GM13976 (cell line): ENCODE data around the gene CLCF1.

Source experiments
- DNase-seq: peaks from one replicate; pipeline ENCODE4 v3.0.0; 2012; ENCODE audit warnings: low spot score
- in situ Hi-C: fragments of 300-500 bp; cut with MboI; formaldehyde crosslinking; loops from one replicate; pipeline ENCODE4 v1.12.0; 2022; ENCODE audit warnings: low sequenced_read_pairs, mixed read lengths, inconsistent platforms; ENCODE audit not compliant: unreplicated experiment
- TF ChIP-seq, protein P1 (sequence below): IDR thresholded peaks from 2 replicates; pipeline ENCODE4 v1.5.1; 2012; ENCODE audit warnings: borderline replicate concordance, mild to moderate bottlenecking; ENCODE audit not compliant: insufficient read depth; ENCODE audit errors: extremely low read depth, missing control alignments, control extremely low read depth

CLCF1 gene

GRCh38 chr11:67366546-67366945 is 6.9 kb downstream of the CLCF1 start:
- no peak for DNase-seq
- TF ChIP-seq, protein P1, sequence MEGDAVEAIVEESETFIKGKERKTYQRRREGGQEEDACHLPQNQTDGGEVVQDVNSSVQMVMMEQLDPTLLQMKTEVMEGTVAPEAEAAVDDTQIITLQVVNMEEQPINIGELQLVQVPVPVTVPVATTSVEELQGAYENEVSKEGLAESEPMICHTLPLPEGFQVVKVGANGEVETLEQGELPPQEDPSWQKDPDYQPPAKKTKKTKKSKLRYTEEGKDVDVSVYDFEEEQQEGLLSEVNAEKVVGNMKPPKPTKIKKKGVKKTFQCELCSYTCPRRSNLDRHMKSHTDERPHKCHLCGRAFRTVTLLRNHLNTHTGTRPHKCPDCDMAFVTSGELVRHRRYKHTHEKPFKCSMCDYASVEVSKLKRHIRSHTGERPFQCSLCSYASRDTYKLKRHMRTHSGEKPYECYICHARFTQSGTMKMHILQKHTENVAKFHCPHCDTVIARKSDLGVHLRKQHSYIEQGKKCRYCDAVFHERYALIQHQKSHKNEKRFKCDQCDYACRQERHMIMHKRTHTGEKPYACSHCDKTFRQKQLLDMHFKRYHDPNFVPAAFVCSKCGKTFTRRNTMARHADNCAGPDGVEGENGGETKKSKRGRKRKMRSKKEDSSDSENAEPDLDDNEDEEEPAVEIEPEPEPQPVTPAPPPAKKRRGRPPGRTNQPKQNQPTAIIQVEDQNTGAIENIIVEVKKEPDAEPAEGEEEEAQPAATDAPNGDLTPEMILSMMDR = no peak
- in situ Hi-C loops = no loop called here

DNA sequence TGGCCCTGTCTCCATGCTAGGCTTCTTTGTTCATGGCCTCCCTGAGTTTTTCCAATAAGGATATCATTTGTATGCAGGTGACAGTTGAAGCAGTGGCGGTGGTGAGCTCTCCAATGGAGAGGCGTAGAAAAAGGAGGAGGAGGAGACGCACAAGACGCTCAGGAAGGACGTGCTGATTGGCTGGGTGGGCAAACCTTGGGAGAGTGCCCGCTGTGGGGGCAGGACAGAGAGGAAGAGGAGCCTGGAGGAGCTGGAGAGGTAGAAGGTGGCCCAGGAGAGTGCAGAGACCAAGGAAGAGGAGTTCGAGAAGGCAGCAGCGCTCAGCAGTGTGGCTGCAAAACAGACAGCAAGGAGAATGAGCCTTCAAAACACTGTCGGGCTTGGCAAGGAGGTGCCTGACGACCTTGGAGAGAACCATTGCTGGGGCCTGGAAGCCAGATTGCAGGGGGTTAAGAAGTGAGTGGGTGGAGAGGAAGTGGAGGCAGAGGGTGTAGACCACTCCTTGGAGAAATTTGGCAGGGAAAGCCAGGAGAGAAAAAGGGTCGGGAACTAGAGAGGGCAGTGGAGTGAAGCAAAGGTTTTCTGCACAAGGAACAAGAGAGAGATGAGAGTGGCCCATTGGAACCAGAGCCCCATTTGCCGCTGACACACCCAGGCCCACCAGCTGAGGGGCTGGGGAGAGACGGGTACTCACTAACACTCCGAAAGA is 7.5 kb downstream of the CLCF1 start:
- in situ Hi-C loops = no loop called here
- no peak for DNase-seq

GRCh38 chr11:67364783-67365722 is 8.3 kb downstream of the CLCF1 start:
- TF ChIP-seq, protein P1 = no peak
- no peak for DNase-seq
- in situ Hi-C loops = no loop called here

More for the DNA sequence above, 7.5 kb downstream of the CLCF1 start:
- TF ChIP-seq, protein P1 = no peak

DNA sequence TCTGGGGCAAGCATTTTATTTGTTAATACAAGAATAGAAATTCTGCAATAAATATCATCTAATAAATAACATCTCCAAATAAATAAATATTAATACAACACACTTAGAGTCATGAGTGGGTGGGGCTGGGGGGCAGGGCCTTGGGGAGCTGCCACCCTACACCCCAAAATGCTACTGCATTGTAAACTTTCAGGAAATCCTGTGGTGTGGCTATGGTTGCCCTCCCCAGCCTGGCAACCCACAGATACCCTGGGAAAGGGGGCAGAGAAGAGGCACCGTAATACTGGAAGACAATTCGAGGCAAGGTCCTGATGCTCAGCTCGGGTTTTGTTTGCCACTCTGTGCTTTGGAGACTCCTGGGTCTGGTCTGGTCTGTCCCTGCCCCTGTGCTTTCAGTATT is 9.2 kb downstream of the CLCF1 start:
- in situ Hi-C loops = no loop called here
- no peak for DNase-seq
- TF ChIP-seq, protein P1 = no peak

DNA sequence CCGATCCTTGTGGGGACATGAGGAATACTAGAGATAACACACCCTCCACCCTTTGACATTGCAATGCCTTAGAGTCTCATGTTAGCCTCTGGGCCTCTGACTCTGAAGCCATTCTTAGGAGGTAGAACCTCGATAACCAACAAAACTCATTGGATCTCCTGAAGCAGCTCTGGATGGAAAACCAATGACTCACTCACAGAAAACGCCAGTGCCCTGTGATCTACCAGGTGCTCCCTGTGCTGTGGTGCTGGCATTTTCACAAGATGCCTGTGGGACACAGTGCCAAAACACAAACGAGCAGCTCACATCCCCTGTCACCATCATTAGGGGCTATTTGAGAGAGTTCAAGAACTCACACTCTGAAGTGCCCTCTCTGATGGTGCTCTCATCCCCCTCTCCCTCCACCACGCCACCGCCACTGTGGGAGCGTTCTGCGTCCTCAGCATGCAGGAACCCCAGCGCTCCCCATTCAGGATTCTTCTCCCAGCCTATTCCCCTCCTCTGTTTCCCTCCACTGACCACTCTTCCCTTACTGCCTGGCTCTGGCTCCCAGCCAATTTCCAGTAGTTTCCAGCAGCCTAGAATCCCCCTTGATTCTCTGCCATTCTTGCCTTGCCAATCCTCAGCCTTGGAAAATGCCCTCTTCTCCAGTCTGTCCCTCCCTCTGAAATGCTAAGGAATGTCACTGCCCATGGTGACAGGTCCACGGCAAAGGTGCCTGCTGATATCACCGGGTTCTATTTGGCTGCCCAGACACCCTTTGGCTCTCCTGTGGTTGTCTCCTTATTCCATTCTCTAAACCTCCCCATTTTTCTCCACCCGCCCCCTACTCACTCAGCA is 15.3 kb downstream of the CLCF1 start:
- no peak for DNase-seq
- TF ChIP-seq, protein P1 = no peak
- in situ Hi-C loops = no loop called here
